Measurements from ENCODE around the gene RPS19.

DNA sequence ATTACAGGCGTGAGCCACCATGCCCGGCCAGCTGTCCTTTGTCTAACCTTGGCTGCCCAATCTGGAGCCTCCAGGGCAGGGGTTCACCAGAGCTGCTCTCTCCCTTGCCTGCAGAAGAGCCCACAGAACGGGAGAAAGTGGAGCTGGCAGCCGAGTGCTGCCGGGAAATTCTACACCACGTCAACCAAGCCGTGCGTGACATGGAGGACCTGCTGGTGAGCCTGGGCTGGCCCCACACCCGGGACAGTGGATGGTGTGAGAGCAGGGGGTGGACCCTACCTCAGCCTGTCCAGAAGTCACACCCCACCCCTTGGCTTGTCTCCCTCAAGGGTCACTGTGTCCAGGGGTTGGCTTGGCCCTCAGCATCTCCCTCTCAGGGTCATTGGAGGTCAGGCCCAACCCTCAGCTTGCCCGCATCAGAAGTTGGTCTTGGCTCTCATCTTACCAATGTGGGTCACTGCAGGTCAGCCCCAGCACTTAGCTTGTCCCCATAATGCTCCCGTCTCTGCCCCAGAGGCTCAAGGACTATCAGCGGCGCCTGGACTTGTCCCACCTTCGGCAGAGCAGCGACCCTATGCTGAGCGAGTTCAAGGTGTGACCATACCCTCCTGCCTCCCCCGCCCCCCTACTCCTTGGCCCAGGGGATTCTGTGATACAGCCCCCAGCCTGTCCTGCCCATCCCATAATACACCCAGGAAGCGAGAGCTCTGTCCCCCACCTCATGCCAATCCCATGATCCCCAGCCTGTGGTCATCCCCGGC lies 43.3 kb downstream of the RPS19 start:
- TF ChIP-seq, protein P1, sequence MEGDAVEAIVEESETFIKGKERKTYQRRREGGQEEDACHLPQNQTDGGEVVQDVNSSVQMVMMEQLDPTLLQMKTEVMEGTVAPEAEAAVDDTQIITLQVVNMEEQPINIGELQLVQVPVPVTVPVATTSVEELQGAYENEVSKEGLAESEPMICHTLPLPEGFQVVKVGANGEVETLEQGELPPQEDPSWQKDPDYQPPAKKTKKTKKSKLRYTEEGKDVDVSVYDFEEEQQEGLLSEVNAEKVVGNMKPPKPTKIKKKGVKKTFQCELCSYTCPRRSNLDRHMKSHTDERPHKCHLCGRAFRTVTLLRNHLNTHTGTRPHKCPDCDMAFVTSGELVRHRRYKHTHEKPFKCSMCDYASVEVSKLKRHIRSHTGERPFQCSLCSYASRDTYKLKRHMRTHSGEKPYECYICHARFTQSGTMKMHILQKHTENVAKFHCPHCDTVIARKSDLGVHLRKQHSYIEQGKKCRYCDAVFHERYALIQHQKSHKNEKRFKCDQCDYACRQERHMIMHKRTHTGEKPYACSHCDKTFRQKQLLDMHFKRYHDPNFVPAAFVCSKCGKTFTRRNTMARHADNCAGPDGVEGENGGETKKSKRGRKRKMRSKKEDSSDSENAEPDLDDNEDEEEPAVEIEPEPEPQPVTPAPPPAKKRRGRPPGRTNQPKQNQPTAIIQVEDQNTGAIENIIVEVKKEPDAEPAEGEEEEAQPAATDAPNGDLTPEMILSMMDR (IDR thresholded peaks at IDR 0.05 in 4 of 5, conservative IDR thresholded peaks at IDR 0.05 in 1 of 5): no peak
- TF ChIP-seq POLR2A (IDR thresholded peaks at IDR 0.05): no peak

All from gastrocnemius medialis (tissue), 4 donors.